Cardiac muscle cell (in vitro differentiated cells and primary cell): Measurements from ENCODE around the gene IMPDH1. TPM values are rescaled to one million over a fixed set of nuclear protein-coding genes. Genes with fewer than 3 reads are reported as not detected.
A peak's percentile ranks its signal among the peaks of the same experiment; 100 is the strongest.

Experiments used
- DNase-seq, 2 donors: peaks; one replicate each; pipeline versions ENCODE4 v3.0.0 to v3.0.0-alpha.2; 2010 to 2017; ENCODE audit warnings: low read depth in 1 of 2, low spot score in 1 of 2
- H3K27ac ChIP-seq: fragments of 200-600 bp; sonication (generic); 2 replicates; pipeline ENCODE4 v1.5.1; 2016
- H3K27me3 ChIP-seq: fragments of 200-600 bp; sonication (generic); 2 replicates; pipeline ENCODE4 v1.6.0; 2016; ENCODE audit warnings: control low read depth
- H3K36me3 ChIP-seq: fragments of 200-600 bp; sonication (generic); 2 replicates; pipeline ENCODE4 v1.5.1; 2016; ENCODE audit warnings: control low read depth
- H3K4me1 ChIP-seq: fragments of 200-600 bp; sonication (generic); 2 replicates; pipeline ENCODE4 v1.8.1; 2017; ENCODE audit warnings: low read depth, mild to moderate bottlenecking, mixed run types
- H3K4me3 ChIP-seq: fragments of 200-600 bp; sonication (generic); 2 replicates; pipeline ENCODE4 v1.5.1; 2016; ENCODE audit warnings: mild to moderate bottlenecking
- H3K9me3 ChIP-seq: fragments of 200-600 bp; sonication (generic); 2 replicates; pipeline ENCODE4 v1.5.1; 2017; ENCODE audit warnings: low read depth, mild to moderate bottlenecking, control low read depth
- polyA plus RNA-seq: library from polyadenylated mRNA; unstranded; fragments of >200 nt; fragmentation: Nextera tagmentation; extraction: Ambion mirVana; gene quantifications from 2 replicates; pipeline ENCODE4 v1.2.1, GENCODE V29; 2016
- total RNA-seq: library from RNA; depleted of rRNA; stranded (reverse); fragments of >200 nt; gene quantifications from 2 replicates; pipeline ENCODE4 v1.2.3, GENCODE V29; 2016
- TF ChIP-seq, protein P1 (sequence below): IDR thresholded peaks from 2 replicates; pipeline ENCODE4 v1.5.1; 2012; ENCODE audit warnings: low read depth, mild to moderate bottlenecking, low read length

Gene IMPDH1
- total and polyA plus RNA-seq, 2 experiments from 2014 or later, result 20.5 to 24.0 TPM

DNA sequence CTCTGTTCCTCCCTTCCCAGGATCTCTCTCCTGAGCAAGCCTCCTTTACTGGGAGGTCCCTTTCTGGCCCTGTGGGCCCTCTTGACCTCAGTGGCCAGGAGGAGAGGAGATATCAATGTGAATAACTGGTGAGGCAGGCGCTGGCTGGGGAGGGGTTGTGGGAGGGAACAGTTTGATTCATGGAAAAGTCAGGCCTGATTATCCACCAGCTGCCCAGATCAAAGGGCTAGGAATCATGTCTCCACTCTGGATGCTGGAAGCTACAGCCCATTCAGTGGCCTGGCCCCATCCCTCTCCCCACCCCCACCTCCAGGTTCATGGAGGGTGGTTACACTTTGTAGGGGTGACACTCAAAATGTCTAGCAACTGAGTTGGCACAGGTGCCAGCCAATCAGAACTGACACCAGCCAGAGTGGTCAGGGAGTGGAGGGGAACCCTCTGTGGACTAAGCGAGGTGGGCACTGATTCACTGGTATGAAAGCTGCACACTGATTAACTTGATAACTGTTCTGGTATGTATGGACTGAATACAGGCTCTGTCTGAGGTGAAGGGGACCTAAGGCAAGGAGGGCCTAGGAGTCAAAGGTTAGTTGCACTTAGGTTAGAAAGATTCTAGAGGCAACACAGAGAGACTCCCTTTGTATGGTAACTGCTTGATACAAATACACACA, 53.1 kb downstream of the IMPDH1 start:
- no peak overlapping the region for H3K4me3 ChIP-seq
- H3K36me3 ChIP-seq, result no peaks in the 10 kb centered on the region
- peaks cover 18% of the 10 kb centered on the region for H3K4me1 ChIP-seq
- no peaks in the 10 kb centered on the region for H3K9me3 ChIP-seq
- DNase-seq, result peak in 1 of 2 donors; percentile 21
- peak overlapping the region; percentile 76 for H3K27ac ChIP-seq
- H3K27me3 ChIP-seq, result peaks cover 35% of the 10 kb centered on the region
- TF ChIP-seq, protein P1, sequence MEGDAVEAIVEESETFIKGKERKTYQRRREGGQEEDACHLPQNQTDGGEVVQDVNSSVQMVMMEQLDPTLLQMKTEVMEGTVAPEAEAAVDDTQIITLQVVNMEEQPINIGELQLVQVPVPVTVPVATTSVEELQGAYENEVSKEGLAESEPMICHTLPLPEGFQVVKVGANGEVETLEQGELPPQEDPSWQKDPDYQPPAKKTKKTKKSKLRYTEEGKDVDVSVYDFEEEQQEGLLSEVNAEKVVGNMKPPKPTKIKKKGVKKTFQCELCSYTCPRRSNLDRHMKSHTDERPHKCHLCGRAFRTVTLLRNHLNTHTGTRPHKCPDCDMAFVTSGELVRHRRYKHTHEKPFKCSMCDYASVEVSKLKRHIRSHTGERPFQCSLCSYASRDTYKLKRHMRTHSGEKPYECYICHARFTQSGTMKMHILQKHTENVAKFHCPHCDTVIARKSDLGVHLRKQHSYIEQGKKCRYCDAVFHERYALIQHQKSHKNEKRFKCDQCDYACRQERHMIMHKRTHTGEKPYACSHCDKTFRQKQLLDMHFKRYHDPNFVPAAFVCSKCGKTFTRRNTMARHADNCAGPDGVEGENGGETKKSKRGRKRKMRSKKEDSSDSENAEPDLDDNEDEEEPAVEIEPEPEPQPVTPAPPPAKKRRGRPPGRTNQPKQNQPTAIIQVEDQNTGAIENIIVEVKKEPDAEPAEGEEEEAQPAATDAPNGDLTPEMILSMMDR, result no peak

DNA sequence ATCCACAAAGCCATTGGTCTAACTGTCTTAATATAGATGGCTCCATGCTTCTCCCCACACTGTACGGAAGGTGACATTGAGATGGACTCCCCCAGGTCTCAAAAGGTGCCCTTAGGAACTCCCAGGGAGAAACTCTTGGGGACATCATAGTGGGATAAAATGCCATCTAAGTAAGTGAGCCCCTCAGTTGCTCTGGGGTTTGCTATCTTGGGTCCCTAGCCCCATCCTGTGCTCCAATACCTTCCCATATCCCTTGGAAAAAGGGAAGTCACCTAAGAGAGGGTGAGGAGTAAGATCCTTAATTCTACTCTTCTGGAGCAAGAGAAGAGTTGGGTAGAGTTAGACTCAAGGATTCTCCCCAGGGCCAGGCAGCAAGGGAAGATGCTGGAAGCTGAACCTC, 56.2 kb downstream of the IMPDH1 start:
- no peaks in the 10 kb centered on the region for H3K36me3 ChIP-seq
- H3K27ac ChIP-seq, result no peak overlapping the region
- TF ChIP-seq, protein P1, result no peak
- no peaks in the 10 kb centered on the region for H3K9me3 ChIP-seq
- no peak overlapping the region for H3K4me3 ChIP-seq
- DNase-seq, result no peak
- peaks cover 60% of the 10 kb centered on the region for H3K27me3 ChIP-seq
- peaks cover 10% of the 10 kb centered on the region for H3K4me1 ChIP-seq

DNA sequence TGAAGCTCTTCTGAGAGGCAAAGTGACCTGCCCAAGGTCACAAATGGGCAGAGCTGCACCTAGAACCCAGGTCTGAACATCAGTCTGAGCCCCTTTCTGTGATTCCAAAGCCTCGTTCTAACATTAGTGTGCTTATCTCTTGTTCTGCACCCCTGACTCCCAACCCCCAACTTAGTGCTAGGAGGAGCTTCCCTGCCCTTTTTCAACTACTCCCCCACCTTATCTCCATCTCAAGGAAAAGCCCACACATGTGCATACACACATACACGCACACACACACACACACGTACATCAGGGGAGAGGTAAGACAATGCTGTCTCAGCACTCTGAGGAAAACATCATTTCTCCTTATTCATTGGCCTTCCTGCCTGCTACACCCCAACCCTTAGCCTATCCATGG, 56.6 kb downstream of the IMPDH1 start:
- no peak overlapping the region for H3K4me3 ChIP-seq
- TF ChIP-seq, protein P1, result no peak
- H3K9me3 ChIP-seq, result no peaks in the 10 kb centered on the region
- peaks cover 10% of the 10 kb centered on the region for H3K4me1 ChIP-seq
- no peak for DNase-seq
- no peak overlapping the region for H3K27ac ChIP-seq
- peaks cover 63% of the 10 kb centered on the region for H3K27me3 ChIP-seq
- H3K36me3 ChIP-seq, result no peaks in the 10 kb centered on the region

DNA sequence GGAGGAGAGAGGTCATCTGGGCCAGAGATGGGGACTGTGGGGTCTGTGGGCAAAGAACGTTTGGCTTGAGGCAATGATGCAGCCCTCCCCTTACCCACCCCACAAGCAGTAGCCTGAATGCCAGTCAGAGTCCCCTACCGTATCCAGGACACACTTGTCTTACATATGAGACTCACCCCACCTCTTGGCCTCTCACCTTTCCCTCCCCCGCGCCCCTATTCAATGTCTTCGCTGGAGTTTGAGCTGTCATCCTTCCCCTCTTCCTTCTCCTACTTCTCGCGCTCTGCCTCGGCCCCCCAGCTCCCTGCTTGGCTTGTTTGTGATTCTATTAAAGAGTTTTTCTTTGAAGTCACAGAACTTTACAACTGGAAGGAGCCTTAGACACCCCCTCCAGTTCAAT, 57.1 kb downstream of the IMPDH1 start:
- H3K9me3 ChIP-seq, result no peaks in the 10 kb centered on the region
- H3K4me1 ChIP-seq, result peaks cover 10% of the 10 kb centered on the region
- H3K27me3 ChIP-seq, result peaks cover 64% of the 10 kb centered on the region
- DNase-seq, result no peak
- TF ChIP-seq, protein P1, result no peak
- no peaks in the 10 kb centered on the region for H3K36me3 ChIP-seq
- H3K27ac ChIP-seq, result no peak overlapping the region
- H3K4me3 ChIP-seq, result no peak overlapping the region

DNA sequence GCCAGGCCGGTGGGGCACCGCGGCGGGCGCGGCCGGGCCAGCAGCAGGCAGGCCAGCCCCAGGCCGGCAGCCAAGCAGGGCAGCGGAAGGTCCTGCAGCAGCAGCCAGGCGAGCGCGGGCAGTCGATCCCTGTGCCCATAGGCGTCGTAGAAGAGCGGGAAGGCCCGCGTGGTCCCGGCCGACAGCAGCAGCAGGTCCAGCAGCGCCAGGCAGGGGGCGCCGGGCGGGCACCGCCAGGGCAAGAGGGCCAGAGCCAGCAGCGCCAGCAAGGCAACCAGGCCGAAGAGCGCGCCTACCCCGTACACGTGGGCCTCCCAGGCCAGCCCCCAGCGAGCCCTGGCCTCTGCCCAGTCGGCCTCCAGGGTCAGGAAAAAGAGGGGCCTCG, 57.6 kb downstream of the IMPDH1 start:
- peak; percentile 62 to 73 for DNase-seq
- no peaks in the 10 kb centered on the region for H3K9me3 ChIP-seq
- peaks cover 10% of the 10 kb centered on the region for H3K4me1 ChIP-seq
- TF ChIP-seq, protein P1, result peak; percentile 58
- no peak overlapping the region for H3K27ac ChIP-seq
- no peaks in the 10 kb centered on the region for H3K36me3 ChIP-seq
- H3K27me3 ChIP-seq, result peaks cover 64% of the 10 kb centered on the region
- H3K4me3 ChIP-seq, result no peak overlapping the region
